Tibial nerve (tissue), 4 donors: ENCODE measurements around the gene CLEC16A.

ENCODE experiments used
- CTCF ChIP-seq, 5 experiments: fragments of 200-600 bp in 3 of 5; fragments of 450-650 bp in 2 of 5; sonication (generic) in 3 of 5; IDR thresholded peaks; one replicate each; pipeline ENCODE4 v1.5.1; 2016 to 2019; ENCODE audit warnings: antibody characterized with exemption in 5 of 5, mild to moderate bottlenecking in 3 of 5, moderate library complexity in 2 of 5
- EP300 ChIP-seq, 2 donors: sonication (generic); formaldehyde crosslinking; IDR thresholded peaks; one replicate each; pipeline ENCODE4 v1.6.1; 2017; ENCODE audit warnings: antibody characterized with exemption in 2 of 2, mild to moderate bottlenecking in 1 of 2
- POLR2A ChIP-seq, 2 donors: fragments of 450-650 bp; IDR thresholded peaks; one replicate each; pipeline ENCODE4 v1.6.1; 2017; ENCODE audit warnings: antibody characterized with exemption in 2 of 2, mild to moderate bottlenecking in 2 of 2, moderate library complexity in 2 of 2

DNA sequence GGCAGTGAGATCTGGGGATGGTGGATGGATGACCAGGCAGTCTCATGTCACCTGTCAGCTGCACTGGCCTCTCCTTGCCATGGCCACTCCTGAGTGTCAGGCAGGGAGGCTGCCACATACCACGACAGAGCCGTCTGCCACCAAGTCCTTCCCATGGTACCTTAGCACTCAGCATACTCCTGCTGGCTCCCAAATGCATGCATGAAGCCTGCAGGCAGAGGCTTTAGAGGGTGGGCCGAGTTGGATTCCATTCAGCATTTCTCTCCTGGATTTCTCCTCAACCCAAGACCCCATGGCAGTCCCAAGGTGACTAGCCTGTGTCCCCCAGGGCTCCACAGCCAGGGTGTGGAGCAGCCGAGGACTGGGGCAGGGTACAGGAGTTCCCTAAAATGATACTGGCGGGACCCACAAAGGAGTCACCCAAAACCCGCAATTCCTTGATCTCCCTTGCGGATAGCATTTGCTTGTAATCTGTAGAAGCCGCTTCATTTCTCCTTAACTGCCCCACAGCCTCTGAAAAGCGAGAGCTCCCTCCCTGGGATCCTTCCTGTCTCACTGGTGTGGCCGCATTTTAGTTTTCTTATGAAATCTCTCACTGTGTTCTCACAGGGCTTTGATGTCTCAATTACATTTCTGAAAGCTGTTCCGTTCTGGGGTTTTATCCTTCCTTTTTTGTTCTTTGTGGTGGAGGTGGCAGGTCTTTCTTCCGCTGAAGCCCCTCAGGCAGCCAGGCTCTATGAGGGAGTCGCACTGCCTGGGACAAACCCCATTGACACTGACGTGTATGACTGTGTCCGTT, 170.2 kb downstream of the CLEC16A start:
- TF ChIP-seq CTCF (IDR thresholded peaks at IDR 0.05), result no peak
- no peak for TF ChIP-seq POLR2A (IDR thresholded peaks at IDR 0.05)
- no peak for TF ChIP-seq EP300 (IDR thresholded peaks at IDR 0.05)
